Kidney epithelial cell (primary cell): ENCODE data around the gene OTUD4. TPM values are rescaled to one million over a fixed set of nuclear protein-coding genes. Genes with fewer than 3 reads are reported as not detected.
A peak's percentile ranks its signal among the peaks of the same experiment; 100 is the strongest.

ENCODE experiments used
- DNase-seq: peaks from one replicate; pipeline ENCODE4 v3.0.0-alpha.2; 2010; ENCODE audit warnings: low read depth
- H3K27me3 ChIP-seq: 2 replicates; pipeline ENCODE4 v1.6.0; 2011; ENCODE audit warnings: low read length; ENCODE audit not compliant: control insufficient read depth, insufficient read depth
- H3K36me3 ChIP-seq: 2 replicates; pipeline ENCODE4 v1.5.1; 2011; ENCODE audit warnings: low read length; ENCODE audit not compliant: control insufficient read depth, insufficient read depth
- H3K4me3 ChIP-seq: 2 replicates; pipeline ENCODE4 v1.5.1; 2011; ENCODE audit warnings: low read depth, mild to moderate bottlenecking, control low read depth, low read length
- total RNA-seq: library from RNA; depleted of rRNA; stranded (reverse); fragments of >200 nt; gene quantifications from 2 replicates; pipeline ENCODE4 v1.2.3, GENCODE V29; 2015
- TF ChIP-seq, protein P1 (sequence below): IDR thresholded peaks from 2 replicates; pipeline ENCODE4 v1.5.1; 2011; ENCODE audit warnings: mild to moderate bottlenecking, moderate library complexity, low read length, control low read depth, inconsistent platforms; ENCODE audit not compliant: insufficient read depth, poor library complexity, severe bottlenecking

OTUD4 gene
- total RNA-seq, 1 donor from 2014 or later, result 33.7 TPM

DNA sequence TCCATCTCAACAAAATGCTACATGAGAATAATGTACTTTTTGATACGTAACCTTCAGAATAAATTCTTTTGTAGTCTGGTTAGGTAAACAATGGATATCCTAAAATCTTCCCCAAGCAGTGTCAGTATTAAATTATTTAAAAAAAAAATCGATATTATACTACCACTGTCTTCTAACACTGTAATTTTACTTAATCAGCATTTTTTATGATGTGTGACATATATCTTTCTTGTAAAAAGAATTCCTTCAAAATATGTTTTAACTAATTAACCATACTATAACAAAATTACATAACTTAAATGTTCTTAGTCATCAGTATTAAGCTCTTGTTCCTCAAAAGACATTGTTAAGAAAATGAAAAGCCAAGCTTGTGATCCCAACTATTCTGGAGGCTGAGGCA lies 12.5 kb downstream of the OTUD4 start:
- DNase-seq, result no peak
- Histone ChIP-seq H3K4me3 (no peak overlapping the region), H3K36me3 (no peaks in the 10 kb centered on the region), H3K27me3 (no peaks in the 10 kb centered on the region)
- TF ChIP-seq, protein P1, sequence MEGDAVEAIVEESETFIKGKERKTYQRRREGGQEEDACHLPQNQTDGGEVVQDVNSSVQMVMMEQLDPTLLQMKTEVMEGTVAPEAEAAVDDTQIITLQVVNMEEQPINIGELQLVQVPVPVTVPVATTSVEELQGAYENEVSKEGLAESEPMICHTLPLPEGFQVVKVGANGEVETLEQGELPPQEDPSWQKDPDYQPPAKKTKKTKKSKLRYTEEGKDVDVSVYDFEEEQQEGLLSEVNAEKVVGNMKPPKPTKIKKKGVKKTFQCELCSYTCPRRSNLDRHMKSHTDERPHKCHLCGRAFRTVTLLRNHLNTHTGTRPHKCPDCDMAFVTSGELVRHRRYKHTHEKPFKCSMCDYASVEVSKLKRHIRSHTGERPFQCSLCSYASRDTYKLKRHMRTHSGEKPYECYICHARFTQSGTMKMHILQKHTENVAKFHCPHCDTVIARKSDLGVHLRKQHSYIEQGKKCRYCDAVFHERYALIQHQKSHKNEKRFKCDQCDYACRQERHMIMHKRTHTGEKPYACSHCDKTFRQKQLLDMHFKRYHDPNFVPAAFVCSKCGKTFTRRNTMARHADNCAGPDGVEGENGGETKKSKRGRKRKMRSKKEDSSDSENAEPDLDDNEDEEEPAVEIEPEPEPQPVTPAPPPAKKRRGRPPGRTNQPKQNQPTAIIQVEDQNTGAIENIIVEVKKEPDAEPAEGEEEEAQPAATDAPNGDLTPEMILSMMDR, result no peak

DNA sequence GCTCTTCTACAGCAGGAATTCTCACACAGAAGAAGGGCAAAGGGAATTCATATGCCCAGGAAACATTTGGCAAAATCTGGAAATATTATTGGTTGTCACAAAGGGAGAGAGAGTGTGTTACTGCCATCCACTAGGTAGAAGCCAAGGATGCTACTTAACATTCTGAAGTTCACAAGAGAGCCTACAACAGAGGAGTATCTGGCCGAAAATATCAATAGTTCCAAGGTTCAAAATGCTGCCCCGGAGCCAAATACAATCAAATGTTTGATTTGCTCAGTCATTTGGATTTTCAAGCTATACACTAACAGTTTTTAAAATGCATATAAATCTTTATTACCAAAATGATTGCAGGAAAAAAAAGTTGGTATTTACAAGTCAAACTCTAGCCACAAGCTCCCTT lies 18.8 kb downstream of the OTUD4 start:
- DNase-seq, result no peak
- TF ChIP-seq, protein P1, result no peak
- Histone ChIP-seq H3K4me3 (no peak overlapping the region), H3K27me3 (no peaks in the 10 kb centered on the region), H3K36me3 (peaks cover 1% of the 10 kb centered on the region)

- no peak overlapping the region for H3K4me3 ChIP-seq
- no peaks in the 10 kb centered on the region for H3K27me3 ChIP-seq
- TF ChIP-seq, protein P1, result no peak
- DNase-seq, result no peak
- H3K36me3 ChIP-seq, result peaks cover 1% of the 10 kb centered on the region
Measured at GRCh38 chr4:145156986-145157385, 23.4 kb downstream of the OTUD4 start.

DNA sequence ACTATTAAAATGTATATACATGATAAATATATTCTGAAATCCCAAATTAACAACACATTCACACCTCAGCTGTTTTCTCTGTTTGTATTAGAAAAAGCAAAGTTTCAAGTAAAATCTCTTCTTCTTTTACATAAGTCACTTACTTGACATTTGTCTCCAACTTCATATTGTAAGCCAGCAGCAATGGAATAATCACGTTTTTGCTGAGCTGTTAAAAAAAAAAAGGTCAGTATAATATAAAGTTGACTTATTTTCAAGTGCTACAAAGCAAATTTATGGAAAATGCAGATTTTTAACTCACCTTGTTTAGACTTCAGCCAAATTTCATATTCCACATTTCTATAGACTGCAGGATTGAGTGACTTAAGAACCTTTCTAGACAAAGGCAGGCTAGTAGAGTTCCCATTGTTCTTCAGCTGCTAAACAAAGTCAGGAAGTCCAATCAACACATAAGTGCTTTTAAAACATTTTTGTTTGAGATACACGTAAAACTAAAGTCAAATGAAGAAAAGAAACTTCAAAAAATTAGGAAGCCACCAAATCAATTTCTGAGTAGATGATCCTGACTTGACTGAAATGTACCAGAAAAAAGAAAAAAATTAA lies 25.0 kb downstream of the OTUD4 start:
- no peak for DNase-seq
- TF ChIP-seq, protein P1, result no peak
- no peak overlapping the region for H3K4me3 ChIP-seq
- no peaks in the 10 kb centered on the region for H3K27me3 ChIP-seq
- no peaks in the 10 kb centered on the region for H3K36me3 ChIP-seq

GRCh38 chr4:145154573-145154972 lies 25.8 kb downstream of the OTUD4 start:
- Histone ChIP-seq H3K36me3 (no peaks in the 10 kb centered on the region), H3K4me3 (no peak overlapping the region), H3K27me3 (no peaks in the 10 kb centered on the region)
- DNase-seq, result no peak
- TF ChIP-seq, protein P1, result peak; percentile 53

GRCh38 chr4:145153904-145154298 lies 26.5 kb downstream of the OTUD4 start:
- H3K36me3 ChIP-seq, result no peaks in the 10 kb centered on the region
- H3K27me3 ChIP-seq, result no peaks in the 10 kb centered on the region
- no peak for DNase-seq
- TF ChIP-seq, protein P1, result no peak
- no peak overlapping the region for H3K4me3 ChIP-seq
